HEK293 (cell line): ENCODE data around the gene NUMB.

ENCODE experiments used
- CTCF ChIA-PET: fragments of 350-600 bp; formaldehyde crosslinking; extraction: SDS; loops from one replicate; lab custom pipeline; 2021; ENCODE audit warnings: antibody characterized with exemption; lab: Yijun Ruan, JAX
- POLR2A ChIA-PET: fragments of 300-600 bp; formaldehyde crosslinking; extraction: SDS; loops from one replicate; lab custom pipeline; 2020; ENCODE audit warnings: antibody characterized with exemption, inconsistent platforms; lab: Yijun Ruan, JAX
- H3K27ac ChIP-seq: fragments of 200-500 bp; sonication (Bioruptor generic); 2 replicates; pipeline ENCODE4 v1.5.1; 2014; ENCODE audit warnings: low read depth, low read length, control low read depth, inconsistent platforms; ENCODE audit errors: extremely low read depth
- H3K36me3 ChIP-seq, 2 experiments: fragments of 200-500 bp in 1 of 2; sonication (Bioruptor generic) in 1 of 2; 1 replicate in 1 of 2; 2 replicates in 1 of 2; pipeline ENCODE4 v1.5.1; 2014 to 2017; ENCODE audit warnings: inconsistent platforms in 2 of 2, low read length in 2 of 2; ENCODE audit not compliant: control insufficient read depth in 2 of 2, insufficient read depth in 1 of 2
- H3K4me1 ChIP-seq: fragments of 200-500 bp; sonication (Bioruptor generic); 2 replicates; pipeline ENCODE4 v1.5.1; 2014; ENCODE audit warnings: mild to moderate bottlenecking, low read length, inconsistent platforms; ENCODE audit not compliant: control insufficient read depth, insufficient read depth
- H3K4me3 ChIP-seq: 2 replicates; pipeline ENCODE4 v1.5.1; 2011; ENCODE audit warnings: low read depth, mild to moderate bottlenecking, control low read depth, low read length, moderate library complexity
- H3K9me3 ChIP-seq: fragments of 200-500 bp; sonication (Bioruptor generic); 2 replicates; pipeline ENCODE4 v1.5.1; 2014; ENCODE audit warnings: low read depth, low read length, inconsistent platforms; ENCODE audit not compliant: control insufficient read depth, insufficient read depth
- EGR2 ChIP-seq: fragments of 450-650 bp; formaldehyde crosslinking; IDR thresholded peaks from 2 replicates; pipeline ENCODE4 v1.5.1; 2016; ENCODE audit warnings: low read depth, missing biosample characterization, missing genetic modification characterization
- FEZF1 ChIP-seq: fragments of 450-650 bp; formaldehyde crosslinking; IDR thresholded peaks from 2 replicates; pipeline ENCODE4 v1.5.1; 2016; ENCODE audit warnings: missing biosample characterization, missing genetic modification characterization
- HOXC10 ChIP-seq: sonication (generic); formaldehyde crosslinking; IDR thresholded peaks from 2 replicates; pipeline ENCODE4 v1.8.1; 2023; ENCODE audit warnings: mild to moderate bottlenecking, missing genetic modification reagents
- KLF16 ChIP-seq: fragments of 450-650 bp; formaldehyde crosslinking; IDR thresholded peaks from 2 replicates; pipeline ENCODE4 v1.5.1; 2017; ENCODE audit warnings: missing biosample characterization, missing genetic modification characterization
- PRDM2 ChIP-seq: fragments of 450-650 bp; formaldehyde crosslinking; IDR thresholded peaks from 2 replicates; pipeline ENCODE4 v1.5.1; 2016; ENCODE audit warnings: missing biosample characterization, missing genetic modification characterization, borderline replicate concordance
- SP2 ChIP-seq: fragments of 450-650 bp; formaldehyde crosslinking; IDR thresholded peaks from 2 replicates; pipeline ENCODE4 v1.5.1; 2016; ENCODE audit warnings: missing biosample characterization, missing genetic modification characterization
- ZBTB1 ChIP-seq: fragments of 450-650 bp; formaldehyde crosslinking; IDR thresholded peaks from 2 replicates; pipeline ENCODE4 v1.5.1; 2016; ENCODE audit warnings: missing biosample characterization, missing genetic modification characterization
- ZBTB20 ChIP-seq: fragments of 450-650 bp; formaldehyde crosslinking; IDR thresholded peaks from 2 replicates; pipeline ENCODE4 v1.5.1; 2016; ENCODE audit warnings: missing biosample characterization, missing genetic modification characterization
- ZBTB7A ChIP-seq: fragments of 450-650 bp; formaldehyde crosslinking; IDR thresholded peaks from 2 replicates; pipeline ENCODE4 v1.5.1; 2016; ENCODE audit warnings: low read depth, missing biosample characterization, missing genetic modification characterization
- ZNF2 ChIP-seq: fragments of 450-650 bp; formaldehyde crosslinking; IDR thresholded peaks from 2 replicates; pipeline ENCODE4 v1.5.1; 2016; ENCODE audit warnings: missing biosample characterization, missing genetic modification characterization
- ZNF292 ChIP-seq: fragments of 450-650 bp; formaldehyde crosslinking; IDR thresholded peaks from 2 replicates; pipeline ENCODE4 v1.5.1; 2016; ENCODE audit warnings: low read depth, missing biosample characterization, missing genetic modification characterization, borderline replicate concordance
- ZNF350 ChIP-seq: fragments of 450-650 bp; formaldehyde crosslinking; IDR thresholded peaks from 2 replicates; pipeline ENCODE4 v1.5.0; 2017; ENCODE audit warnings: missing biosample characterization, mild to moderate bottlenecking, missing genetic modification characterization
- ZNF37A ChIP-seq: fragments of 450-650 bp; IDR thresholded peaks from 2 replicates; pipeline ENCODE4 v1.5.1; 2018; ENCODE audit warnings: missing biosample characterization, missing genetic modification characterization
- ZNF544 ChIP-seq: fragments of 450-650 bp; formaldehyde crosslinking; IDR thresholded peaks from 2 replicates; pipeline ENCODE4 v1.5.0; 2017; ENCODE audit warnings: missing biosample characterization, missing genetic modification characterization
- ZNF624 ChIP-seq: fragments of 450-650 bp; formaldehyde crosslinking; IDR thresholded peaks from 2 replicates; pipeline ENCODE4 v1.5.1; 2017; ENCODE audit warnings: missing biosample characterization, missing genetic modification characterization
- TF ChIP-seq, protein P1 (sequence below): fragments of 450-650 bp; formaldehyde crosslinking; IDR thresholded peaks from 2 replicates; pipeline ENCODE4; 2016; ENCODE audit warnings: missing biosample characterization, missing genetic modification characterization
- TF ChIP-seq, protein P2 (sequence below): fragments of 450-650 bp; formaldehyde crosslinking; IDR thresholded peaks from 2 replicates; pipeline ENCODE4 v1.5.1; 2016; ENCODE audit warnings: missing biosample characterization, missing genetic modification characterization
- TF ChIP-seq, protein P3 (sequence below): fragments of 450-650 bp; formaldehyde crosslinking; IDR thresholded peaks from 2 replicates; pipeline ENCODE4 v1.5.1; 2016; ENCODE audit warnings: missing biosample characterization, missing genetic modification characterization

NUMB gene

DNA sequence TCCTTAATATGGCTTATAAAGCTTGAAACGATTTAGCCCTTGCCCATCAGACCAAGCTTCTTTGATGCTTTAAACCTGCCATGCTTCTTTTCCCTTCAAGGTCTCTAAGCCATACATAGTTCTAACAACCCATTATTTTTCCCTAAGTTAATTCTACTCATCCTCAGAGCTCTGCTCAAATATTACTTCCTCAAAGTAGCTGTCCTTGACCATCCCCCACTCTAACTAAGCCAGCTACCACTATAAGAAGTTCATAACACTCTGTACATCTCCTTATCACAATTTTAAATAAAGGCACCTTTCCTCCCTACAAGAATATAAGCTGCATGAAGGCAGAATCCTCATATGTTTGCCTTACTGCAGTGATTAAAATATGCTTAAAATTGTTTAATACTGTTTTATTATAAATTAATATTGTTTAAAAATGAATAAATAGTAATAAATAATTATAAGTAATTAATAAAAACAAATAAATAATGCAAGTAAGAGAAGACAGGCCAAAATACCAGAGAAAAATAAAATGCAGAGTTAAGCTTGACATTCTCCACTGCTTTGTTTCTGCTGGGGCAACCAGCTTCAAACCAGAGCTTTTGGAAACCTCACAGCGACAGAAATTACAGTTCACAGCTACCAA lies 76.8 kb downstream of the NUMB start:
- no peak overlapping the region for H3K4me3 ChIP-seq
- POLR2A ChIA-PET = no interaction called here
- no peaks in the 10 kb centered on the region; the same call in 1 of the 2 replicates for H3K9me3 ChIP-seq
- CTCF ChIA-PET = no interaction called here
- no peaks in the 10 kb centered on the region for H3K4me1 ChIP-seq
- H3K36me3 ChIP-seq = no peaks in the 10 kb centered on the region; a peak in 2 of 3 replicates
- no peak overlapping the region for H3K27ac ChIP-seq
- TF ChIP-seq ZNF624 (tag by site-specific recombination) (no peak), ZNF544 (tag by site-specific recombination) (no peak), ZNF292 (tag by site-specific recombination) (no peak), KLF16 (tag by site-specific recombination) (no peak), ZBTB20 (tag by site-specific recombination) (no peak), HOXC10 (no peak), ZNF37A (tag by site-specific recombination) (no peak), ZBTB1 (no peak), FEZF1 (no peak)

GRCh38 chr14:73376585-73376984 lies 81.8 kb downstream of the NUMB start:
- ChIA-PET POLR2A (no interaction called here), CTCF (no interaction called here)
- no peaks in the 10 kb centered on the region for H3K9me3 ChIP-seq
- TF ChIP-seq, protein P1, sequence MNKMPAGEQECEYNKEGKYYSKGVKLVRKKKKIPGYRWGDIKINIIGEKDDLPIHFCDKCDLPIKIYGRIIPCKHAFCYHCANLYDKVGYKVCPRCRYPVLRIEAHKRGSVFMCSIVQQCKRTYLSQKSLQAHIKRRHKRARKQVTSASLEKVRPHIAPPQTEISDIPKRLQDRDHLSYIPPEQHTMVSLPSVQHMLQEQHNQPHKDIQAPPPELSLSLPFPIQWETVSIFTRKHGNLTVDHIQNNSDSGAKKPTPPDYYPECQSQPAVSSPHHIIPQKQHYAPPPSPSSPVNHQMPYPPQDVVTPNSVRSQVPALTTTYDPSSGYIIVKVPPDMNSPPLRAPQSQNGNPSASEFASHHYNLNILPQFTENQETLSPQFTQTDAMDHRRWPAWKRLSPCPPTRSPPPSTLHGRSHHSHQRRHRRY (tag by site-specific recombination) = no peak
- TF ChIP-seq ZNF2 (tag by site-specific recombination) (no peak), ZBTB7A (tag by site-specific recombination) (no peak), ZNF350 (tag by site-specific recombination) (no peak)
- H3K36me3 ChIP-seq = no peaks in the 10 kb centered on the region; a peak in 1 of 3 replicates
- H3K4me3 ChIP-seq = no peak overlapping the region
- H3K4me1 ChIP-seq = no peaks in the 10 kb centered on the region
- no peak overlapping the region for H3K27ac ChIP-seq

GRCh38 chr14:73375861-73376260 lies 82.5 kb downstream of the NUMB start:
- ChIA-PET POLR2A (no interaction called here), CTCF (no interaction called here)
- TF ChIP-seq, protein P2, sequence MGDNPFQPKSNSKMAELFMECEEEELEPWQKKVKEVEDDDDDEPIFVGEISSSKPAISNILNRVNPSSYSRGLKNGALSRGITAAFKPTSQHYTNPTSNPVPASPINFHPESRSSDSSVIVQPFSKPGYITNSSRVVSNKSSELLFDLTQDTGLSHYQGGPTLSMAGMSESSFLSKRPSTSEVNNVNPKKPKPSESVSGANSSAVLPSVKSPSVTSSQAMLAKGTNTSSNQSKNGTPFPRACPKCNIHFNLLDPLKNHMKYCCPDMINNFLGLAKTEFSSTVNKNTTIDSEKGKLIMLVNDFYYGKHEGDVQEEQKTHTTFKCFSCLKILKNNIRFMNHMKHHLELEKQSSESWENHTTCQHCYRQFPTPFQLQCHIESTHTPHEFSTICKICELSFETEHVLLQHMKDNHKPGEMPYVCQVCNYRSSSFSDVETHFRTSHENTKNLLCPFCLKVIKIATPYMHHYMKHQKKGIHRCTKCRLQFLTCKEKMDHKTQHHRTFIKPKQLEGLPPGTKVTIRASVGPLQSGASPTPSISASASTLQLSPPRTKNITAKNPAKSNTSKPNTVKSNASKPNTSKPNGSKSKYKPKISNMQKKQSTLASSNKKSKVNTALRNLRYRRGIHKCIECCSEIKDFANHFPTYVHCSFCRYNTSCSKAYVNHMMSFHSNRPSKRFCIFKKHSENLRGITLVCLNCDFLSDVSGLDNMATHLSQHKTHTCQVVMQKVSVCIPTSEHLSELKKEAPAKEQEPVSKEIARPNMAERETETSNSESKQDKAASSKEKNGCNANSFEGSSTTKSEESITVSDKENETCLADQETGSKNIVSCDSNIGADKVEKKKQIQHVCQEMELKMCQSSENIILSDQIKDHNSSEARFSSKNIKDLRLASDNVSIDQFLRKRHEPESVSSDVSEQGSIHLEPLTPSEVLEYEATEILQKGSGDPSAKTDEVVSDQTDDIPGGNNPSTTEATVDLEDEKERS (tag by site-specific recombination) = no peak
- TF ChIP-seq EGR2 (tag by site-specific recombination) (no peak), HOXC10 (no peak), PRDM2 (no peak), SP2 (tag by site-specific recombination) (no peak)
- TF ChIP-seq, protein P3, sequence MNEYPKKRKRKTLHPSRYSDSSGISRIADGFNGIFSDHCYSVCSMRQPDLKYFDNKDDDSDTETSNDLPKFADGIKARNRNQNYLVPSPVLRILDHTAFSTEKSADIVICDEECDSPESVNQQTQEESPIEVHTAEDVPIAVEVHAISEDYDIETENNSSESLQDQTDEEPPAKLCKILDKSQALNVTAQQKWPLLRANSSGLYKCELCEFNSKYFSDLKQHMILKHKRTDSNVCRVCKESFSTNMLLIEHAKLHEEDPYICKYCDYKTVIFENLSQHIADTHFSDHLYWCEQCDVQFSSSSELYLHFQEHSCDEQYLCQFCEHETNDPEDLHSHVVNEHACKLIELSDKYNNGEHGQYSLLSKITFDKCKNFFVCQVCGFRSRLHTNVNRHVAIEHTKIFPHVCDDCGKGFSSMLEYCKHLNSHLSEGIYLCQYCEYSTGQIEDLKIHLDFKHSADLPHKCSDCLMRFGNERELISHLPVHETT (tag by site-specific recombination) = no peak
- no peak overlapping the region for H3K27ac ChIP-seq
- H3K4me1 ChIP-seq = no peaks in the 10 kb centered on the region
- no peaks in the 10 kb centered on the region for H3K9me3 ChIP-seq
- H3K4me3 ChIP-seq = no peak overlapping the region
- H3K36me3 ChIP-seq = no peaks in the 10 kb centered on the region; a peak in 1 of 3 replicates
